Mammary epithelial cell (primary cell): ENCODE results near the gene FOXM1.

Experiments used
- EZH2 ChIP-seq: IDR thresholded peaks from 2 replicates; pipeline ENCODE4 v1.6.1; 2012; ENCODE audit warnings: low read length, inconsistent platforms, borderline replicate concordance
- TF ChIP-seq, protein P1 (sequence below), 2 donors: IDR thresholded peaks in 1 of 2; conservative IDR thresholded peaks in 1 of 2; 2 replicates each; pipeline ENCODE4 v1.5.1; 2011 to 2012; ENCODE audit warnings: inconsistent platforms in 2 of 2, low read length in 2 of 2, mild to moderate bottlenecking in 2 of 2, control low read depth in 1 of 2, low read depth in 1 of 2; ENCODE audit not compliant: insufficient read depth in 1 of 2; ENCODE audit errors: extremely low read depth in 1 of 2

DNA sequence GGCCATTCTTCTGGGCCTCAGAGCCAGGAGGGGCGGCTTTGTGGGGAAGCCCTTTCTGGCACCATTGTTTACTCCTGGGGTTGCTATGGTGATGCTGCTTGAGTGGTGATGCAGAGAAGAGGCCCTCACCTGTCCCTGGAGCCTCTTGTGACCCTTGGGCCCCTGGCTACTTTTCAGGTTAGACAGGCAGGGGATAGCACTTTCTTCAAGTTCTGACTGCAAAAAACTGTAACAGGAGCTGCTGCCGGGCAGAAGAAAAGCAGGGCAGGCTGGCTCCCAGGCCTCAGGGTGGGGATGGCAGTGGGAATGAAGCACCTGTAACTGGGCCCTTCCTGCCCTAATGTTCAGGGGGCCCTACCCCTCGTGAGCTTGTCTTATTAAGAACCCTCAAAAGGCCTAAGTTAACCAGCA is 19.9 kb downstream of the FOXM1 start, which contains the start of gene TEX52:
- TF ChIP-seq, protein P1, sequence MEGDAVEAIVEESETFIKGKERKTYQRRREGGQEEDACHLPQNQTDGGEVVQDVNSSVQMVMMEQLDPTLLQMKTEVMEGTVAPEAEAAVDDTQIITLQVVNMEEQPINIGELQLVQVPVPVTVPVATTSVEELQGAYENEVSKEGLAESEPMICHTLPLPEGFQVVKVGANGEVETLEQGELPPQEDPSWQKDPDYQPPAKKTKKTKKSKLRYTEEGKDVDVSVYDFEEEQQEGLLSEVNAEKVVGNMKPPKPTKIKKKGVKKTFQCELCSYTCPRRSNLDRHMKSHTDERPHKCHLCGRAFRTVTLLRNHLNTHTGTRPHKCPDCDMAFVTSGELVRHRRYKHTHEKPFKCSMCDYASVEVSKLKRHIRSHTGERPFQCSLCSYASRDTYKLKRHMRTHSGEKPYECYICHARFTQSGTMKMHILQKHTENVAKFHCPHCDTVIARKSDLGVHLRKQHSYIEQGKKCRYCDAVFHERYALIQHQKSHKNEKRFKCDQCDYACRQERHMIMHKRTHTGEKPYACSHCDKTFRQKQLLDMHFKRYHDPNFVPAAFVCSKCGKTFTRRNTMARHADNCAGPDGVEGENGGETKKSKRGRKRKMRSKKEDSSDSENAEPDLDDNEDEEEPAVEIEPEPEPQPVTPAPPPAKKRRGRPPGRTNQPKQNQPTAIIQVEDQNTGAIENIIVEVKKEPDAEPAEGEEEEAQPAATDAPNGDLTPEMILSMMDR (conservative IDR thresholded peaks at IDR 0.05 in 1 of 2, IDR thresholded peaks at IDR 0.05 in 1 of 2; ENCODE audit: extremely low read depth in 1 of 2, insufficient read depth in 1 of 2, low read depth in 1 of 2, low read length in 2 of 2), result no peak
- TF ChIP-seq EZH2, result no peak
